HG03045 (cell line): ENCODE data around the gene DCUN1D5.
A peak's percentile ranks its signal among the peaks of the same experiment; 100 is the strongest.

Source experiments
- ATAC-seq: cut with Tn5 transposase; IDR thresholded peaks from one replicate; pipeline ENCODE4 v1.9.1; 2021; ENCODE audit warnings: mild to moderate bottlenecking, moderate library complexity; ENCODE audit not compliant: unreplicated experiment

Gene DCUN1D5

GRCh38 chr11:103091801-103092524 is at the start of gene DCUN1D5:
Gene DCUN1D5, minus strand, starts transcription at chr11:103092160. Its CDS starts 288 bp downstream, at chr11:103091872.
- ATAC-seq, result peak; percentile 100

DNA sequence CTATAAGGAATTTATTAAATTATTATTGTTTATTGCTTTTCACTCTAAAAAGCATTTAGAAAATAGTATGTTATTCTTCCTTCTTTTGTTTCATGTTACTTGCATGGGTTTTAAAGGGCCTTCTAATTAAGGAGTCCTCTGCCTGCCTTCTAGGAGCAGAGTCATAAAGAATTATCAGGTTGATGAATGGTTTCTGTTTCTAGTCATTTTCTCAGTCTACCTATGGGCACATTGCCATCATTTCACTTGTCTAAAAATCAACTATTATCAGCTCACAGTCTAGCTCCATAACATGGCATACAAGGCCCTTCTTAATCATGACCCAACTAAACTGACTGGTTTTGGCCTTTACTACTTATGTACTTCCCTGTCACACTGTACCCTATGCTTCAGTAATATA is 33.5 kb upstream of the DCUN1D5 start:
- ATAC-seq, result no peak

- ATAC-seq, result no peak
Measured at GRCh38 chr11:103114836-103115235, 22.9 kb upstream of the DCUN1D5 start.

GRCh38 chr11:103112364-103112763 is 20.4 kb upstream of the DCUN1D5 start:
- ATAC-seq, result no peak

DNA sequence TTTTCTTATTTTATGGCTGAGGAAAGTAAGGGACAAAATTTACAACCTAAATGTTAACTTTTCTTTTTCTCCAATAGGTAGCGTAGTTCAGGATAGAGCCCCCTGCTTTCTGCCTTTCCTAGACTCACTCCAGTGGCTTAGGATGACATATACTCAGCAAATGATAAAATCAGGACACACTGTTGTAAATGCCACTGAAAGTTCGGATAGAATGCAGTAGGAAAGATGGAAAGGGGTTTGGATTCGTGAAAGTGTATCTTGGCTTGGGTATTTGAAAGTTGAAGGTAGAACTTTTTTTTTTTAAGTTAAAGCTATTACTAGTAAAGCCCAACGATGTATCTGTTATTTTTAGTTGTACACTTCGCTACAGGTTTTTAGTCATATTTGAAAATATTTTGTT is 19.4 kb upstream of the DCUN1D5 start:
- ATAC-seq, result no peak

- ATAC-seq, result no peak
Measured at GRCh38 chr11:103110391-103110790, 18.4 kb upstream of the DCUN1D5 start.

DNA sequence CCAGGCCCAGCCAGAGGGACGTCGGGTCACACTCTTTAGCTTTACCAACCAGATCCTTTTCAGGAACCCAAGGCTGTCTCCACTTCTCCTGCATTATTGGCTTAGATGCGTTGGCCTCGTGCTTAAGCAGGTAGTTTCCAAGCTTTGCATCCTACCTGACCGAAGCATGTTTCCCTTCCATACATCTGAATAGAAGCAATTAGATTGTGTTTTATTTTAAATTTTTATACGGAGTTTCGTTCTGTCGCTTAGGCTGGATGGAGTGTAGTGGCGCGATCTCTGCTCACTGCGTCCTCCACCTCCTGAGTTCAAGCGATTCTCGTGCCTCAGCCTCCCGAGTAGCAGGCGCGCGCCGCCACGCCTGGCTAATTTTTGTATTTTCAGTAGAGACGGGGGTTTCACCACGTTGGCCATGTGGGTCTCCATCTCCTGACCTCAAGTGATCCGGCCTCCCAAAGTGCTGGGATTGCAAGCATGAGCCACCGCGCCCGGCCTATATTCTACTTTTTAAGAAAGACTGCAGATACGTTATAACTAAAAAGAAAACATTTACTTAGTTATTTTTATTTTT is 17.9 kb upstream of the DCUN1D5 start:
- peak; percentile 11 for ATAC-seq

GRCh38 chr11:103108933-103109817 is 17.2 kb upstream of the DCUN1D5 start, which contains the start of gene DYNC2H1:
Gene DYNC2H1, plus strand, starts transcription at chr11:103109426. Its CDS starts 149 bp downstream, at chr11:103109575.
- ATAC-seq, result peak; percentile 100

- no peak for ATAC-seq
Measured at GRCh38 chr11:103097279-103097678, 5.3 kb upstream of the DCUN1D5 start.

GRCh38 chr11:103091064-103091800 is 728 bp downstream of the DCUN1D5 start:
- peak; percentile 49 for ATAC-seq

GRCh38 chr11:103086461-103086860 is 5.5 kb downstream of the DCUN1D5 start:
- ATAC-seq, result no peak

- no peak for ATAC-seq
Measured at GRCh38 chr11:103085758-103086365, 6.1 kb downstream of the DCUN1D5 start.

- ATAC-seq, result no peak
Measured at GRCh38 chr11:103079833-103080232, 12.1 kb downstream of the DCUN1D5 start.

DNA sequence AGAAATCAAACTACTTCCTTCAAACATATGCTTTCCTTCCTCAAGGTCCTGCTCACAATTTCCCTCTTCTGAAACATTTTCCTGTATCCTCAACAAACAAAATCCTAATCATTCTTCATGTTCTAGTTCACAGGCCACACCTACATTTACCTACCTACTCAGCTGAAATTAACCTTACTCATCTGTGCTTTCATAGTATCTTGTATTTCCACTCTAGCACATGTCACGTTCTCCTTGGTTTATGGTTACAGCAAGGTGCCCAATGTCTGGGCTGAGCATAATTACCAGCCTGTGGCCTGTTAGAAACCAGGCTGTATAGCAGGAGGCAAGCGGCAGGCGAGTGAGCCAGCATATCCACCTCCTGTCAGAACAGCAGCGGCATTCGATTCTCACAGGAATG is 13.2 kb downstream of the DCUN1D5 start:
- no peak for ATAC-seq

- no peak for ATAC-seq
Measured at GRCh38 chr11:103077554-103077953, 14.4 kb downstream of the DCUN1D5 start.

DNA sequence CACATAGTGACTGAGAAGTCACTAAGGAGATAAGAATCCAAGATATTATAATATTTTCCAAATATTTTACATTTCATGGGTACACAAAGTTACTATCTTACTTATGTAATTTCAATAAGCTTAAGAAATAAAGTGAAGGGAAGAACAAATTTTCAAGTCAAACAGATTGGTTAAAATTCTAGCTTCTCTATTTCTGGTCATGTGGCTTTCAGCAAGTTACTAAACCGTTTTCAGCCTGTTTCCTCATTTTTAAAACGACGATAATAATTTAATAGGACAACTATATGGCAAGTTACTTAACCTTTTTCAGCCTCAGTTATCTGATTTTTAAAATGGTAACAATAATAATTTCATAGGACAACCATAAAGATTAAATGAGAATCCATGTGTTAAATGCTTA is 15.6 kb downstream of the DCUN1D5 start:
- no peak for ATAC-seq

GRCh38 chr11:103071008-103071407 is 21.0 kb downstream of the DCUN1D5 start:
- ATAC-seq, result no peak

DNA sequence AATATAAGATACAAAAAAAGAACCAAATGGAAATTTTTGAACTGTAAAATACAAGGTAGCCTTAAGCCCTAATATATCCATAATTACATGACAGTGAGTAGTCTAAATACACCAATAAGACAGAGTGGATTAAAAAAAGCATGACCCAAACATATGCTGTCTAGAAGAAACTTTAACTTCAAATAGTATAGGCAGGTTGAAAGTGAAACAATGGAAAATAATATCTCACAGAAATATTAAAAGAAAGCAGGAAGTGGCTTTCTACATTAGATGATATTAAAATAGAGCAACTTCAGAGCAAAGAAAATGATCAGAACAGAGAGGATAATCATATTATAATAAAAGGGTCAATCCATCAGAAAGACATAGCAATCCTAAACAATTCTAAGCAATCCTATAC is 21.8 kb downstream of the DCUN1D5 start:
- no peak for ATAC-seq

DNA sequence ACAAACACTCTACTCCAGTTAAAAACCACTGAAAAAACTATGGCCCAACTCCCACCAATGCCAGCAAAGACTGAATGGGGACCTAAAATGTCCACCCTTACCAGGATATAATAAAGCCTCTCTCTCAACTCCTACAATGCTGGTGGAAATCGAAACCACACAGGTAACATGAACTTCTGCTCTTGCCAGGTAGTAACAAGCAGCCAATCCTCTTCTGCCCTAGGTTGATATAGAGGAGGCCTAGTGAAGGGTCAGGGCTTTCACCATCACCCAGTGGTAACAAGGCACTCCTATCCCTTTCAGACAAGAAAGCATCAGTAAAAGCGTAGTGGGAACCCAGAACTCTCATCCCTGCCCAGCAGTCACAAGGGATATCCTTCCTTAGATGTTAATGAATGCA is 22.6 kb downstream of the DCUN1D5 start:
- no peak for ATAC-seq

- ATAC-seq, result no peak
Measured at GRCh38 chr11:103067118-103067517, 24.8 kb downstream of the DCUN1D5 start.
